Measurements from ENCODE around the gene ZNF324. TPM values are rescaled to one million over a fixed set of nuclear protein-coding genes. Genes with fewer than 3 reads are reported as not detected.
A peak's percentile ranks its signal among the peaks of the same experiment; 100 is the strongest.

The ZNF324 gene
- total and polyA plus RNA-seq, 9 of the 15 experiments (the other 6 are each of a cell fraction or from before 2014, with no cell fraction given) = 0.92 to 16.4 (median 5.3) TPM

- TF ChIP-seq SMARCE1 (IDR thresholded peaks at IDR 0.05) (0 out of 2 replicates have a peak, but pooled peaks have one; percentile 30), FOXJ3 (CRISPR knock-in tag; IDR thresholded peaks at IDR 0.05) (no peak), EP400 (IDR thresholded peaks at IDR 0.05) (no peak), HDAC8 (tag; IDR thresholded peaks at IDR 0.05) (no peak), FOXM1 (IDR thresholded peaks at IDR 0.05; ENCODE audit: low read depth) (peak; percentile 44; the same call in 1 of the 2 replicates), FOXM1 (CRISPR knock-in tag; IDR thresholded peaks at IDR 0.05; ENCODE audit: low read depth) (no peak)
Measured at GRCh38 chr19:58474997-58475713, 8.3 kb downstream of the ZNF324 start (continued).

DNA sequence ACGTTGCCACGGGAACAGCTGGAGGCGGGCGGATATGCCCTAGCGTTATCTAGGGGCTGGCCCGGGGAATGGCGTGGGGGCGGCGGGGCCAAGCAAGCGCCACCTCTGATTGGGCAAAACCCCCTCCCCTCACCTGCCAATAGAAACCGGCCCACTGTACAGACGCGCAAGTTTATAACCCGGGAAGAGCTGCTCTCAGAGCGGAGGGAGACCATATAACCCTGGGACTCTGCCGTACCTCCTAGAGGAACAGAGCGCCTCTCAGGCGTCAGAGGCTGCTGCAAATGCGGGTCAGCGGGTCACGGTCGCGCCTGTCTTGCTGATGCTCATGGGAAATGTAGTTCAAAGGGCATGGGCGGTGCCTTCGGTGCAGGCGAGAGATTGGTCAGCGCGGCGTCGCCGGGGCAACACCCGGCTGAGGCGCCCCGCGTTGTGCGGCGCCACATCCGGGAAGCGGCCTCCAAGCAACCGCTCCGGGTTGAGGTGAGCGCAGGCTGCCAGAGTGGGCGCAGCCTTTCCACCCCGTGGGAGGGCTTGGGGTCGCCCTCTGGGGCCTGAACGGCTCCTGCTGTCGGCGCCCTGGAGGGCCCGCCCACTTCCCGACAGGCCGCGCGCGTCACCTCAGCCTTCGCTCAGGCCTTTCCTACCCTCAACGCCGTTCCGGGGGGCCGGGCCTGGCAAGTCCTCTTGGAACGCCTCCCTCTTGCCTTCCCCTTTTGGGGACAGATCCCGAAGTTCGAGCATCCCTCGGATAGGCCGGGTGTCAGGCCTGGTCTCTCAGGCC, 9.0 kb downstream of the ZNF324 start, which contains the start of gene ZNF446:
Gene ZNF446 (plus strand): TSS at position 639 of the 784 bp plus-strand sequence. CDS start 867 bp downstream, outside the sequence.
- Histone ChIP-seq H3K79me2 (ENCODE audit: control insufficient read depth, insufficient read depth, low read length) (no peaks in the 10 kb centered on the region), H3K36me3 (ENCODE audit: control insufficient read depth, insufficient read depth, low read length) (peaks cover 37% of the 10 kb centered on the region; the same call in 2 of the 3 replicates), H4K20me1 (replicated peaks; ENCODE audit: control insufficient read depth, insufficient read depth, low read length) (0 out of 2 replicates have a peak, but pooled peaks cover 9% of the 10 kb centered on the region), H3K9me1 (ENCODE audit: control insufficient read depth, insufficient read depth, low read length) (no peaks in the 10 kb centered on the region), H2AFZ (ENCODE audit: low read depth, low read length) (peak within 1 kb of the TSS; percentile 99), H3K4me1 (replicated peaks in 1 of 2; ENCODE audit: control insufficient read depth in 2 of 2, insufficient read depth in 2 of 2, low read length in 2 of 2) (peaks cover 26 to 52% of the 10 kb centered on the region in 2 experiments), H3K27me3 (ENCODE audit: control insufficient read depth in 2 of 2, insufficient read depth in 2 of 2, low read length in 2 of 2) (no peaks in the 10 kb centered on the region), H3K9me3 (replicated peaks; ENCODE audit: control insufficient read depth, insufficient read depth, low read depth, low read length) (no peaks in the 10 kb centered on the region), H3K4me3 (peak within 1 kb of the TSS; percentile 59), H3K9ac (ENCODE audit: insufficient read depth in 1 of 2, low read depth in 2 of 2, low read length in 2 of 2) (peak within 1 kb of the TSS; percentile 75 to 90), H3K4me2 (ENCODE audit: insufficient read depth, low read length) (peak within 1 kb of the TSS; percentile 90), H3K27ac (ENCODE audit: extremely low read depth, low read depth, low read length) (peak within 1 kb of the TSS; percentile 92)
- in situ Hi-C loops (cut with MboI) (no loop called here), intact Hi-C loops (cut with micrococcal nuclease) (loop anchor here (1.0 to 5.0 kb wide), 3 partner anchors 43 to 294 kb away; partner anchors contain the start of genes ZBTB45, ZNF274 and ZSCAN22)
- ATAC-seq = peak; percentile 91
- ChIA-PET POLR2A (interaction anchor here (0.5 to 2.1 kb wide), 10 partner anchors 10 to 108 kb away, joined by 3 to 6 read pairs (median 4); partner anchors contain the start of genes CHMP2A and ZNF584), CTCF (ENCODE audit: low intra/inter-chr PET ratio) (no interaction called here)
- DNase-seq (ENCODE audit: extremely low read depth in 1 of 4, low spot score in 3 of 4) = peak; percentile 91 to 99 (median 94)
- no TSS peak for BruUV-seq (replicated peaks)
- under 1% methylated on average over 55 of the region's 64 CpGs for WGBS (ENCODE audit: insufficient coverage, low coverage, missing lambda C conversion rate)
- FAIRE-seq = peak; percentile 95
- peak; percentile 79 for TF ChIP-seq EGR1 (conservative IDR thresholded peaks at IDR 0.05)
- peak; percentile 55; the same call in 1 of the 2 replicates for TF ChIP-seq SPI1 (IDR thresholded peaks at IDR 0.05; ENCODE audit: borderline replicate concordance, low read depth, low read length)
- TF ChIP-seq CTBP1 (IDR thresholded peaks at IDR 0.05; ENCODE audit: borderline replicate concordance) = peak; percentile 86
- TF ChIP-seq HNRNPLL (IDR thresholded peaks at IDR 0.05; ENCODE audit: low read depth, low read length, poor library complexity, severe bottlenecking) = peak; percentile 62
- peak; percentile 93 for TF ChIP-seq STAT6 (CRISPR knock-in tag; IDR thresholded peaks at IDR 0.05)
- TF ChIP-seq ZNF639 (CRISPR knock-in tag; conservative IDR thresholded peaks at IDR 0.05 in 1 of 2, IDR thresholded peaks at IDR 0.05 in 1 of 2) = peak in 1 of 2 experiments; percentile 71; a peak in 1 of 4 replicates
- no peak for TF ChIP-seq ZNF584 (CRISPR knock-in tag; IDR thresholded peaks at IDR 0.05; ENCODE audit: low read depth)
- no peak for TF ChIP-seq ZNF165 (CRISPR knock-in tag; IDR thresholded peaks at IDR 0.05; ENCODE audit: borderline replicate concordance)

Data from K562 (cell line).